HG03457 (cell line): ENCODE measurements around the gene PPFIA4.

Source experiments
- ATAC-seq: cut with Tn5 transposase; IDR thresholded peaks from one replicate; pipeline ENCODE4 v1.9.1; 2021; ENCODE audit warnings: moderate number of reproducible peaks; ENCODE audit not compliant: unreplicated experiment

The PPFIA4 gene

GRCh38 chr1:203081465-203082230, 55.4 kb downstream of the PPFIA4 start:
- ATAC-seq: no peak

DNA sequence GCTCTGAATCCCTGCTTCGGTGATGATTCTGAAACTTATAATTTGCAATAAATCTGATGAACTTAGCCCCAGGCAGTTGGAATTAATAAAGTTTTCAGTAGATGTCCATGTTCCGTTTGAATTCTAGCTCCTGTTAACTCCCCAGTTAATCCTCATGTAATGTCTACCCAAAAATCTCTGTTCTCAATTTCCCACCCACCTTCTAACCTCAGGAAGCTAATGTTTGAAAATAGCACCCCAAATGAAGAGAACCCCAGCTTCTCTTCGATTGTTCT, 55.9 kb downstream of the PPFIA4 start:
- ATAC-seq: no peak

GRCh38 chr1:203082571-203083462, 56.5 kb downstream of the PPFIA4 start:
- ATAC-seq: no peak

- ATAC-seq: no peak
These were observed 57.2 kb downstream of the PPFIA4 start for GRCh38 chr1:203083463-203083921.

GRCh38 chr1:203084588-203085527, 58.6 kb downstream of the PPFIA4 start:
- ATAC-seq: no peak

DNA sequence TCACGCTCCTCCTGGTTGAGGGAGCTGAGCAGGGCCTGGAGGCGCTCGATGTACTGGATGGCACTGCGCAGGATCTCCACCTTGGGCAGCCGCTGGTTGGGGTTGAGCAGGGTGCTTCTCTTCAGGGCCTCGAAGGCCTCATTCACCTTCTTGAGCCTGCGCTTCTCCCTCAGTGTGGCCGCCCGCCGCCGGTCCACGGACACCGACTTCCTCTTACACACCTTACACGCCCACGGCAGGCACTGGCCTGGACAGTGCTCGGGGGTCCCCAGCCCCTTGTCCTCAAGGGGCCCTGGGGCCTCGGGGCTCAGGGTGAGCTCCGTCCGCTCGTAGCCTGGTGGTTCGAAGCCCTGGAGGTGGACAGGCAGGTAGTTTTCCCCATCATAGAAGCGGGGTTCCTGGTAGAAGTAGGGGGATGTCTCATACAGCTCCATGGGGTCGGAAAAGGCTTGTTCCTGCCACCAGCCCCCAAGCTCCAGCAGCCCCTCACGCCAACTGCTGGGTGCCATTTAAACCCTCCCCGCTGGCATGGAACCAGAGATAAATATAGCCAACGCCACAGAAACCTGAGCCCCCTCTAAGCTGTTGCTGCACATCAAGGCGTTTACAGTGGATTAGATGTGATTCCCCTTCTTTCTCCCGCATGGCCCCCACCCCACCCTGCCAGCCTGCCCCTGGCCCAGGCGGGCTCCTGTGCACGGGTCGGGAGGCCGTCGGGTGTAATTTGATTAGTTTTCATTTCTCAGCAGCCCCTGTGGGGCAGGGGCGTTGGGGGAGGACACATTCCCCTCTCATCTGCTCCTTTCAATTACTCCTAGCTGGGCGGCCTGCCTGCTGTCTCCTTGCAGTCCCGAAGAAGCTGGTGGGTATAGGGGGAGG, 59.5 kb downstream of the PPFIA4 start, which contains the start of gene MYOG:
MYOG (minus strand) TSS at position 485 of the 879 bp plus-strand sequence; CDS start at position 434, 51 bp downstream.
- no peak for ATAC-seq

DNA sequence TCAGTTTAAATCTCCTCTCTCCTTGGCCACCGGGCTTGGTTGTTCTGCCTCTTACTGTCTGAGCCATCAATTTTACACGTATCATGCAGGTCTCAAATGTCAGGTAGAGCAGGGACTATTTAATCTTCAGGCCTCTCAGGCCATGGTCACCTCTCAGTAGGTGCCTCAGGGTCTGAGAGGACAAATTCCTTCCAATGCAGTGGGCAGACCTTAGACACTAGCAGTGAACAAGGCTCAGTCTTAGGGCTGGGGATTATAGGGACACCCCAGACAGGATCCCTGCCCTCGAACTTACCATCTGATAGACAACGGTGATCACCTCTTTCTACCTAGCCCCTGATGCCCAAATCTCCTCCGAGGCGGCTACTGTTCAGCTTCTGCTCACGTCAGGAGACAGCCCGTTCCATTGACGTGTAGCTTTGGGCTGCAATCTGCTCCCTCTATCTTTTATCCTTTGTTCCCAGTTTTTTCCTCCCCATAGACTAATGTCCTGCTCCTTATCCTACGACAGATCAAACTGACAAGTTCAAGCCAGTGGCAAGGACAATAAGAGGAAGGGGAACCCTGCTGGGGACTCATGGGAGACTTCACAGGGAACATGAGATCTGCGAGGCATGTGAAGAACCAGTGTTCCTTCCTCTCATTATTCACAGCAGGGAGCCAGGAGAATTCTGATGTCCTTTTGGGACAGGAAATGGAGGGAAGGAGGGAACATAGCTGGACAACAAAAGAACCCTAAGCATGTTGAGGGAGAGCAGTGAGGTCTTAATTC, 60.9 kb downstream of the PPFIA4 start:
- ATAC-seq: no peak

DNA sequence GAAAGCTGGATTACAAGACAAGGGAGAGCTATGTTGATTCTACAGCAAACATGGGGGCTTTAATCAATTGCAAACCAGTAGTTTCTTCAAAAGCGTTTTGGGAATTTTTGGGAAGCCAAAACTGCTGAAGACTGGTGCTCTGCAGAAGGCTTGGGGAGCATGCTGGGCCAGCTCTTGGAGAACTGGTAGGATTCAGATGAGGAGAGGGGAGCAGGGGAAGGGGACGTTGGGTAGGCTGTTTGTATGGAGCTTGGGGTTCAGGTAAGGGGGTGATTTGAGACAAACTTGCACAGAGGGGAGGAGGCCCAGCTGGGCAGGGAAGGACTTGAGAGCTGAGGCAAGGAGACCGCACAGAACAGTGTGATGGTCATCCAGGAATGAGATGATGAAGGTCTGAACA, 62.1 kb downstream of the PPFIA4 start:
- ATAC-seq: no peak

- ATAC-seq: no peak
These were observed 62.8 kb downstream of the PPFIA4 start for GRCh38 chr1:203089001-203089650.

GRCh38 chr1:203089651-203090045, 63.4 kb downstream of the PPFIA4 start:
- no peak for ATAC-seq

- ATAC-seq: no peak
These were observed 64.3 kb downstream of the PPFIA4 start for GRCh38 chr1:203090421-203091198.

GRCh38 chr1:203091199-203091477, 64.8 kb downstream of the PPFIA4 start:
- no peak for ATAC-seq

- ATAC-seq: no peak
These were observed 65.6 kb downstream of the PPFIA4 start for GRCh38 chr1:203091761-203092330.

DNA sequence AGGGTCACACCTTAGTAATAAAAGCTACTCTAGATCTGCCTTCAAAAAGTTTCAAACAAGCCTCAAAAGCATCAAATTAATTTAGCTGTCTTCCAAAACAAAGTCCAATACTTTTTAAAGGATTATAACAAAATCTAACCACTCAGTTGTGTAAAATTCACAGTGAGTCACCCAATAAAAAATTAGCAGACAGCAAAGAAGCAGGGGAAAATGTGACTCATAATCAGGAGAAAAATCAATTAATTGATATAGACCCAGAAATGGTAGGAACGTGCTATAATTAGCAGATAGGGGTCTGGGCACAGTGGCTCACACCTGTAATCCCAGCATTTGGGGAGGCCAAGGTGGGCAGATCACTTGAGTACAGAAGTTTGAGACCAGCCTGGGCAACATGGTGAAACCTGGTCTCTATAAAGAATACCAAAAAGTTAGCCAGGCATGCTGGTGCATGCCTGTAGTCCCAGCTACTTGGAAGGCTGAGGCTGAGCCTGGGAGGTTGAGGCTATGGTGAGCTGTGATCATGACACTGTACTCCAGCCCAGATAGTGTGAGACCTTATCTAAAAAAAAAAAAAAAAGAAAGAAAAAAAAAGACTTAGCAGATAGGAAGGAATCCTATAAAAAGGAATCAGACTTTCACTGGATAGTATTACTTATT, 67.6 kb downstream of the PPFIA4 start:
- ATAC-seq: no peak

GRCh38 chr1:203095061-203095690, 68.9 kb downstream of the PPFIA4 start:
- no peak for ATAC-seq

DNA sequence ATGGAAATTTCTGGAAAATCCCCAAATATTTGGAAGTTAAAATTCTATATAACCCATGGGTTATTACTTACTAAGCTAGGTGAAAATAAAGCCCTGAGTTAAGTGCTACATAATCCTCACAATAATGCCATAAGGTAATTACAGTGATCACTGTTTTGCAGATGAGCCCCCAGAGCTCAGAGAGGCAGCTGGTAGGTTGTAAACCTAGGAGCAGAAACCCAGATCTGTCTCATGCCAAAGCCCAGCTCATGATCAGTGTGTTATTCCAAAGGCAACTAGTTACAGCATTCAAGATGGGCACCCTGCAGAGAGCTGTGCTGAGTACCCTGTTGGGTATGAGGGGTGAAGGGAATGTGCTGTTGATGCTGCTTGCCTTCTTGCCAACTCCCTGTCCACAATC, 70.3 kb downstream of the PPFIA4 start:
- ATAC-seq: no peak

DNA sequence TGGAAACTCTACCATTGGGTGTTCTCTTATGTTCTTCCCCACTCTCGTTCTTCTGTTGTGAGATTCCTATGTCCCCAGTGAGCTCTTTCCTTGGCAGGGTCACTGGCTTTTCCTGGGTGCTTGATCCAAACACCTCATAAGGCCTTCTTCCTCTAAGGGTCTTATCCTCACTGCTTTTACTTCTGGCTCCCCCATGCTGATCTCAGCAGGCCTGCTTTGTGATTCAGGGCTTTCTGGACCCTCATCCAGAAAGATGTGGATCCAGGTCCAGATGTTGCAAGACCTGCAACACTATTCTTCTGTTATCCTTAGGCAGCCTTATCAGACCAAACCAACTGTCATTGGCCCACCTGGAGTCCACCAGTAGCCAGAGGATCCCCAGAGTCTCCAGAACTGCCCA, 70.7 kb downstream of the PPFIA4 start:
- ATAC-seq: no peak
